GM19240 (cell line): ENCODE measurements around the gene ZC3H12C.

Experiments used
- DNase-seq: peaks from one replicate; pipeline ENCODE4 v3.0.0; 2011; ENCODE audit warnings: low spot score; ENCODE audit not compliant: insufficient read length

The ZC3H12C gene

DNA sequence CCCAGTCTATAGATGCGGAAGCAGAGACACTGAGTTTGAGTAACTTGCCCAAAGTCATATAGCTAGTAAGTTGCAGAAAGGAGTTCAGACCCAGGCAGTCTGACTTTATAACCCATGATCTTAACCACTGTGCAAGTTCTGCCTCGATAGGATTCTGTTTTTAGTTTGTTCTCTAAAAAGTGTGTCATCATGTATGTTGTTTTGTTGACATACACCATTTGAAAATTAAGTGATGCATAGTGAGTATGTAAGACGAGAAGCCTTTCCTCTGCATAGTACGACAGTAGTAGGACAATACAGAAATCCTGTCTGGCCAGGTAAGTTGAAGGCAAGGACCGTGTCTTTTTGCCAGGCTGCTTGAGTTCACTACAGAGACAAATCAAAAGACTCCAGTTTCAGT is 3.3 kb downstream of the ZC3H12C start:
- DNase-seq = no peak

DNA sequence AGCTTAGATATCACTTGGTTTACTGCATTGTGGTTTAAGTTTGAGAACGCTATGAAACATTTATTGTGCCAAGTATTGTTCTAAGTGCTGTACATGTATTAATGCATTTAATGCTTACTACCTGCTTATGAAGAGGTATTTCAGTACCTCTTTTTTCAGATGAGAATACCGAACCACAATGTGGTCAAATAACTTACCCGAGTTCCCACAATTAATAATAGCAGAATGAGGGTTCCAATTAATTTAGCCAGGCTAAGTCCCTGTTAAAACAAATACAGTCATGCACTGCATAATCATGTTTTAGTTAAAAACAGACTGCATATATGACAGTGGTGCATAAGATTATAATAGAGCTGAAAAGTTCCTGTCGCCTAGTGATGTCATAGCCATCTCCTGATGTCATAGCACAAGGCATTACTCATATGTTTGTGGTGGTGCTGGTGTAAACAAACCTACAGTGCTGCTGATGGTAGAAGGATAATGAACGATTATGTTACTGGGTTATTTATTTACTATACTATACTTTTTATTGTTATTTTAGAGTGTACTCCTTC is 4.3 kb downstream of the ZC3H12C start:
- DNase-seq = no peak

DNA sequence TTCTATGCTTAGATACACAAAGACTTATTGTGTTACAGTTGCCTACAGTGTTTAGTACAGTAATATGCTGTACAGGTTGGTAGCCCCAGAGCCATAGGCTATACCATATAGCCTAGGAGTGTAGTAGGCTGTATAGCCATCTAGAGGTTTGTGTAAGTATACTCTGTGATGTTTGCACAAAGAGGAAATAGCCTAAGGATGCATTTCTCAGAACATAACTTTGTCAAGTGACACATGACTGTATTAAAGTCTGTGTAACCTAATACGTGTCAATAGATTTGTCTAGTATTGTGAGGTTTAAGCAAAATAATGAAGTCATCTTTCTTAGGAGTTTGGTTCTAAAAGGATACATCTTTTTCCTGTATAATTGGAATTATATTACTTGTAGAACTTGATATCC is 5.5 kb downstream of the ZC3H12C start:
- DNase-seq = no peak

DNA sequence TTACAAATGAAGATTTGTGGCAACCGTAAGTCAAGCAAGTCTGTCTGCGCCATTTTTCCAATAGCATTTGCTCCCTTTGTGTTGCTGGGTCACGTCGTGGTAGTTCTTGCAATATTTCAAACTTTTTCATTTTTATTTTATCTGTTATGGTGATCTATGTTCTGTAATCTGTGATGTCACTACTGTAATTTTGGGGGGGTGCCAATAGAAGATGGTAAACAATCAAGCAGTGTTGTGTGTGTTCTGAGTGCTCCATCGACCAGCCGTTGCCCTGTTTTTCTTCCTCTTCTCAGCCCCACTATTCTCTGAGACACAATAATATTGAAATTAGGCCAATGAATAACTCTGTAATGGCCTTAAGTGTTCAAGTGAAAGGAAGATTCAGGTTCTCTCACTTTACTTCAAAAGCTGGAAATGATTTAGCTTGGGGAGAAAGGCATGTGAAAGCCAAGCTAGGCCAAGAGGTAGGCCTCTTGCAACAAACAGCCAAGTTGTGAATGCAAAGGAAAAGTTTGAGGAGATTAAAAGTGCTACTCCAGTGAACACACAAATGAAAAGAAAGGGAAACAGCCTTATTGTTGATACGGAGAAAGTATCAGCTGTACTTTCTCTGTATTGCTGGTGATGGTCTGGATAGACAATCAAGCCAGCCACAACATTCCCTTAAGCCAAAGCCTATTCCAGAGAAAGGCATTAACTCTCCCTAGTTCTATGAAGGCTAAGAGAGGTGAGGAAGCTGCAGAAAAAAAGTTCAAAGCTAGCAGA is 7.5 kb downstream of the ZC3H12C start:
- no peak for DNase-seq

DNA sequence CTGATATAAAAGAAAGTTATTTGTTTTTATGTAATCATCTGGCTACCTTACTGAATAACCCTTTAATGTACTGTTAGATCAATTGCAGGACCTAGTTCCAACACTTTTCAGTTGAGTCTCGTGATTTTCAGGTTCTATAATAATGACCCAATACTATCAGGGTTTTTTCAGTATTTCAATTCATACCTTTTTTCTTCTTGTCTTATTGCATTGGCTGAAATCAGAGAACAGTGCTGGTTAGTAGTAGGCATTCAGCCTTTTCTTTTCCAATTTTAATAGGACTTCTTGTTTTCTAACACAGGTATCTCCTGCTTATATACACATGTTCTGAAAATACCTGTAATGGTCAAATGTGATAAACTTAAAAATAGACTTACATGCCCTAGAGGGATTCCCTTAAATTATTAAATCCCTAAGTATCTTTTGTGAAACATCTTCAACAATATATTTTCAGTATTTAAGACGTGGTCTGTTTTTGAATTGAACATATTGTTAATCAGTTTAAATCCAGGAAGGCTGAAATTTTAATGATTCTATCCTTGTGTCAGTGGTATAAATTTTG is 13.6 kb downstream of the ZC3H12C start:
- DNase-seq = no peak

DNA sequence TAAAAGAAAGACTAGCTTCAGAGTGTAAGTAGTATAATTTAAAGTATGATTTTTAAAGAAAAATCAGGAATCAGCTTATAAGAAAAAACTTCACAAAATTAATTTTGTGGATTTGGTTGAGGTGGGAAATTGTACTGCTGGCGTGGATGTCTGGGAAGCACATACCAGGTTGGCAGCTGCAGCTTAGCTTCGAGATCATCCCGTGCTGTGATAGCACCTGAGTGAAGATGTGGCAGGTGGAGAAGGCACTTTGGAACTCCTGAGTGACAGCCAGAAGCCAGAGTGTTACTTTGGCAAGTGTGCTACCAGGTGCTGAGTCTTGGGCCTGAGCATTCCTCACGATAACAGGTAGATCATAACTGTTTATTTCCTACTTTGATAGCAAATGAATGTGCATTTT is 17.7 kb downstream of the ZC3H12C start:
- DNase-seq = no peak

DNA sequence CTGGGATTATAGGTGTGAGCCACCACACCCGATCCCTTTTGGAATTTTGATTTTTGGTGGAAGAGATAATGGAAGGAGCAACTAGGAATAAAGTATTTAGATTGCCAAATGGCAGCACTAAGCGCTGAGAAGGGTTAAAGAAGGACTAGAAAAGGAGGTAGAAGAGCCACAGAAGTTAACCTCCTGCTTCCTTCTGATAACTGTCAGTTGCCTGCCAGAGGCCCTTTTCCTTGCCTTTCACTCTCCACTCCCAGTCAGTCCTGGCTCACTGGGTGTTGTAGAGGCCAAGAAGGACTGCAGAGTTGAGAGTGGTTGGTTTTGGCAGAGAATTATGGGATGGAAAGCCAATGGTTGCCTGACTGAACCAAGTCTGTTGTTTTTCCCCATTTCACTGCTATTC is 19.3 kb downstream of the ZC3H12C start:
- no peak for DNase-seq

DNA sequence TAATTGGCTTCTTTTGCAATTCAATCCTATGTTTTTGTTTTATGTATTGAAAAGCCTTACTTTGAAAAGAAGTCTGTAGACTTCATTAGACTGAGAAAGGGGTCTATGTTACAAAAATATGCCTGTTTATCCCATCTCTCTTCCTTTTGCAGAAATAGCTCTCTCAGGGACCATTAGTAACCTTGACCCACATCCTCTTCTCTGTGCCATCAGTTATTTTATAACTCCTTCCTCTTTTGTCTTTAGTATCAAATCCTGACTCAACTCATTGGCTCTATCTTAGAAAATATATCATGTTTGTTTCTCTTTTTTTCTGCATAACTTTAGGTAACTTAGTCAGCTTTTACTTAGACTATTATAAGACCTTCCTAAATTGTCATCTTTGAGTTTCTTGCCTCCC is 20.3 kb downstream of the ZC3H12C start:
- DNase-seq = no peak

DNA sequence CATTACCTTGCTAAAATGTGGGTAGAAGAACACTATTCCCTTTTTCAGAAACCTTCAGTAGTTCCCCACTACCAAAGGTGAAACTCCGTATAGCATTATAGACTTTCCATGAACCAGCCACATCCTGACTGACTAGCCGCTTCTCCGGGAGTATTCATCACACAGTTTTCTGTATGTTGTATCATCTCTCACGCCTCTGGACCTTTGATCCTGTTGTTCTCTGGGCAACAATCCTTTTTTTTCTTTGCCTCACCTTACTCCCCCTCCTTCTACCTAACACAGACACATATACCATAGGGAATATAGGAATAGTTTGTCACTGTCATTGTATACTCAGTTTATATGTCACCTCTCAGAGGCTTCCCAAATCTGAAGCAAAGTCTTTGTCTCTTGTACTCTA is 20.8 kb downstream of the ZC3H12C start:
- no peak for DNase-seq

DNA sequence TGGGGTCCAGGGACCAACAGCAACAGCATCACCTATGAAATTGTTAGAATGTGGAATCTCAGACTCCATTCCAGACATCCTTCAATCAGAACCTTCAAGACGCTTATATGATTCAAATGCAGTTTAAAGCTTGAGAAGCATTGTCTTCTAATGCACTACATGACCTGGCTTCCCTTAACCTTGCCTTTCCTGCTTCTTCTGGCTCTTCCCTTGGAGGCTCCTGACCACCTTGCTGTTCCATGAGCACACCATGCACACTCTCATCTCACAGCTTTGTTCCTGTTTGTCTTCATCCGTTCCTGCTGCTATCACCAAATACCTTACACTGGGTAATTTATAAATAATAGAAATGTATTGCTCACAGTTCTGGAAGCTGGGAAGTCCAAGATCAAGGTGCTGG is 26.1 kb downstream of the ZC3H12C start:
- no peak for DNase-seq

DNA sequence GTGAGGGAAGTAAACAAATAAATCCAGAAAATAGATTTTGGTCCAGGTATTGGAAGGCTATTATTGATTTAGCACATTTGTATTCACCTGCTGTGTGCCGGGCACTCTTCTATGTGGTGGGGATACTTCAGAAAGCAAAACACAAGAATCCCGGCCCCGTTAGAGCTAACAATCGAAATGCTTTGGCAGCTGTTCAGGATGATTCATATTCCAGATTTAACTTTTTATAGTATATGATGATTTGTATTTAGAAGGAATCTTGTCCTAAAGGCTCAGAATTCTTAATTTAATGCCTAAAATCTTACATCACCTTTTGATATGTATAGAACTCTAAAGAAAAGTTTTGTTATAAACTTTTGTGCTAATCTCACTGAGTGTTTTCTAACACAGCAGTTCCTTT is 28.0 kb downstream of the ZC3H12C start:
- DNase-seq = no peak

DNA sequence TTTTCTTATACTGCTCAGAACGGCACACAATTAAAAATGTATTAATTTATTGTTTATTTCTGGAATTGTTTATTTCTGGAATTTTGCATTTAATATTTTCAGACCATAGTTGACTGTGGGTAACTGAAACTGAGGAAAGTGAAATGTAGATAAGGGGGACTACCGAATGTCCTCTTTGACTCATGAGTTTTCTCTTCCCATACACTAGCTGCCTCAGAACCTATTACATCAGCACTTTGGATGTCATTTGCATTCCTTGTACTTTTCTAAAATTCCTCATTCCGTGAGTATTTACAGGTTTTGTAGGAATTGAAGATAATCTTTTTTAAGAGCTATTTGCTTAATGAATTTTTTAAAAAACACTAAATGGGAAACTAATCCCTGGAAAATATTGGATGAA is 29.8 kb downstream of the ZC3H12C start:
- no peak for DNase-seq

DNA sequence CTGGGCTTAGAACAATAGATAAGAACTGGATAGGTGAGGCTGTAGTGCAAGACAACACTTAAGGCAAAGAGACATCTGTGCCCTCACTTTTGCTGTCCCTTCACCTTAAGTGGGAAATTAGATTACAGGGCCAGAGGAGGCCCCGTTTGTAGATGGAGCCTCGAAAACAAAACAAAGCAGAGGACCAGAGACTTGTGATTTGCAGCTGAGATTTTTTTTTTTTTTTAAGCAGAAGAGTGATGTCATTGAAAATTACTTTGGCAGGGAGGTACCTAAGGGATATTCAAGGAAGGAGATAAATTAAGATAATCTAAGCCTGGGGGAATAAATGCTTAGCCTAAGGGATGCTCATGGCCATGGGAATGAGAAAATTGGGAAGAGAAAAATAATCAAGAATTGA is 31.4 kb downstream of the ZC3H12C start:
- no peak for DNase-seq

DNA sequence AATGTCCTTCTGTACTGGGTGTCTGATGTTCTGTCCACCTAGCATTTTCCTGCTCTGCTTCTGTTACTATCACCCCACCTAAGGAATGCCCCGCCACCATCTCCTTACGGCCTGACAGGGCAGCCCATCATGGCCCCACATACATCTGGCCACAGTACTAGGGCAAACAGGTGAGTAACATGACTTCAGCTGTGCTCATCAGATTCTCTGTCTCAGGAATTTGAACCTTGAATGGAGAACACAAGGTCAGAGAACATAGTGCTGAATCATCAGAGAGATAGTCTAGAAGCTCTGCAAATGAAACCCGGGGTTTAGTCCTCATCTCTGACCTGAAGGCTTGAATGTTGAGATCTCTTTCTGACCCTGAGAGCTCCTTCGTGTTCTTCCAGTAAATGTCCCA is 32.4 kb downstream of the ZC3H12C start:
- DNase-seq = no peak

DNA sequence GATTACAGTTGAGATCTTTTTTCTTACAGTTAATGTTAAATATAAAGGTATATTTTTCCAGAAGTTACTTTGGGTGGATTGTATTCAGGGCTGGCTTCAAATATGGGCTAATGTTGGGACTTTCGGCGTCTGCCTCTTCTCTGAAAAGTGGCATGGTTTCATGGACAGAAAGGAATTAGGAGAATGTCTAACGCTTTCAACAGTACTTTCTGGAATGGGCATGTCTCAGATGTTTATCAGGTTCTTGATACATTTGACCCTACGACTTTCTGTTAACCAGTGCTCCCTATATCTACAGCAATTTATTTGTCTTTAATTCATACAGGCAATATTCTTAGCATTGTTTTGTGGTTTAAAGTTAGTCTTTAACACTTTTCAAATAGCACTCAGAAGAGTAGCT is 33.7 kb downstream of the ZC3H12C start:
- DNase-seq = no peak

DNA sequence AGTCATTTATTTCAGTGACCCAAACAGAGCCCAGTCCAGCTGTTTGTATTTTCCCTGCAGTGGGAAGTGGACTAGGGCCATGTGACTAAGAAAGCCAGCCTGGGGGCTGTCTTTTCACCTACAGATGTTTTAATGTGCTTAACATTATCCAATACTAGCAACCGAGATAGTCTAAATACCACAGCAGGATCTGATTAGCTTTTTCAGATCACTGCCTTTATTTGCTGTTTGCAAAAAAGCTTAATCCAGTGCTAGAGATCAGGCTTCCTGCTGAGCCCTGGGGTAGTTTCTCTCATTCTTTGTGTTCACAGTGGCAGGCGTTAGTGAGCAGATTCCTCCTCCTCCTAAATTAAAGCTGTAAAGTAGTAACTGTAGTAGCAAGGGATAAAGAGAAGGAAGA is 35.0 kb downstream of the ZC3H12C start:
- no peak for DNase-seq

DNA sequence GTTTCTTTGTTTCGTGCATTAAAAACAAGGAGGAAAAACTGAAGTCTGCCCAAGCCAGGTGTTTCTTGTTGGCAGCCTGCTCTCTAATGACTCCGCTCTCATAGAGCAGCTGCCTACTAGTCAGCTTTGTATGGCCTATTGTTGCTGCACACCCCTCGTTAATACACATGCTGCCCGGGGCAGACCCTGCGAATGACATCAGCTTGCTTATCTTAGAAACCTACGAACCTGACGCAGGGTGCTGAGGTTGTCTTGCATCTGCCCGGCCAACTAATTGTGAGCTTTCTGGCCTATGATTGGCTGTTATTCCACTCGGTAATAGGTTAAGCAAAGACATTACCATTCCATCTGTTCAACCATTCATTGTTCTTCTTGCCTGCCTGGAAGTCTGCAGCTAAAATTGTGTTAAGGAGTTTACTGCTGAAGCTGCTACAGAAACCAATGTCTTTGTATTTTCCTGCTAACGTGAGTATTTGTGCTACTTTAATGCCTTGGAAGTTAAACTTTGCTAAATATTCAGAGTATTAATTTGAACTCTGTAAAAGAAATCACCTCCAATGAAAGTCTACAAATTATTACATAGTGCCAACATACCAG is 37.5 kb downstream of the ZC3H12C start:
- no peak for DNase-seq

DNA sequence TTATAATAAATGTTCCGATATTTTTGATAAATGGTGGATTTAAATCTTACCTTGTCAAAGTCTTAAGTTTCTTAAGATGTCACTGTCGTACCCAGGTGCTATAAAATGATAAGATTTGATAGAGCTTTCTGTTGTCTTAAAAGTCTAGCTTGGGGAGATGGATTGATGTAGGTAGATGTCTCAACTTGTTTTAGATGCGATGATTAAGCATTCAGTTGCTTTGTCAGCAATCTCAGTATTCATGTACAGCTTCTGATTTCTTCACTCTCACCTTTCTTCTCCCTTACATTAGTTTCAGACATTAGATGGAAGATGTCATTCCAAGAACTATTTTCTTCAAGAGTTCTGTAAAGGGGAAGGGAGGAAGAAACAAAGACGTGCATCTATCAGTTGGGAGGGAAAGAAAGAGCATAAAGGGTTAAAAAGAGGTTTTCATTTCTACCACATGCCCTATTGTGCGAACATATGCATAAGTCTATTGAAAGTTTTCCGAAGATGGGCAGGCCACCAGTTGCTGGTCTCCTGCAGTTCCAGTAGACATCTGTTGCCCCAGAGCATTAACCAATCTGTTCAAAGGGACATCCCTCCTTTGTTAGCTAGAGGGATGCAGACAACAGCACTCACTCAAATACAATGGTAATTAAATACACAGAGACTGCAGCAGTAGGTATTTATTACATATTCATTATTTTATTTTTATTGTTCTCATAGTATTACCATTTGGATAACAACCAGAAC is 38.4 kb downstream of the ZC3H12C start:
- DNase-seq = no peak

DNA sequence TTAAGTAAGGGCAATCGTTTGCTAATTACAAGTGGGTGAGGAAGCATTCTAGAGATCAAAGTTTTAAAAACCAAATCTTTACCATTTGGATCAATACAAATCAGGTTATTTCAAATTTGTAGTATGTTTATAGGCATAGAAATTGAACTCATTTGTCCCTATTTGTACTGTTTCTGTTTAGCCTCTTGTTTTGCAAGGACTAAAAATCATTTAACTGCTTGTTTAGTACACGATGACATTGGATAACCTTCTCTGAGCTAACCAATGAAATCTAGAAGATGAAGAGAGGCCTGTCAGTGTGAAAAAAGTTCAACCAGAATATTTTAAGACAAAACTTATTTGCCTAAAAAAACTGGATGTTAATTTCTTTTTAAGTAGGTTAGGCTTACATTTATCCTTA is 40.0 kb downstream of the ZC3H12C start:
- DNase-seq = no peak

DNA sequence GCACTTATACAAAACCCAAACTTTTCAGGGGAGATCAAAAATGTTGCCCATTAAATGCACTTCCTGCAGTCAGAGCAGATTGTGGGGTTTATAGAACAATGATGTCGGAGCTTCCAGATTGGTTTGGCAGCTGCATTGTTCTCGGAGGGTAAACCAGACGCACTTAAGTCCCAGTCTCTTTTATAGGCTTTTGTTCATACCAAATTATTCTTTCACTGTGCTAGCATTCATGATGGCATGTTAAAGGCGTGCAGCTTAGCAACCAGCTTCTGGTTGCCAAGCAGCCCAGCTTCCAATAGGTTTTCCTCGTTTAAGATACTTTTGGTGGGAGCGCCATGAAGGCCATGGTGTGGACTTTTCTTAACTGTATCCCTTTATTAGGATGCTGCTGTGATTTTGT is 40.9 kb downstream of the ZC3H12C start:
- DNase-seq = no peak

DNA sequence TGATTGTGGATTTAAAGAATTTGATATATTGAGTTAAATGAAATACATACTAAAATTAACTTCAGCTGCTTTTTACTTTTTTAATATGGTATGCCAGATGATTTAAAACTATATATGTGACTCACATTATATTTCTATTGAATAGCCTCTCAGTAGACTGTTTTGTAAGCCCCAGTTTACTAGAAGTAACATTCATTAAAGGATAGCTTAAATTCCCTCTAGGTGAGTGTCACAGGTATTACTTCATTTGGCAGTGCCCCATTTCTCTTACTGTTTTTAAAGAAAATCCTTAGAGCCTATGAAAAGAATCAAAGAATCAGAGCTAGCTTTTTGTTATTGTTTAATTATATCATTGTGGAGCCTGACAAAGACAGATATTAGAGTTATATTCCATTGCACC is 48.6 kb downstream of the ZC3H12C start:
- no peak for DNase-seq
